ENCODE results near the gene CAMK1D.

DNA sequence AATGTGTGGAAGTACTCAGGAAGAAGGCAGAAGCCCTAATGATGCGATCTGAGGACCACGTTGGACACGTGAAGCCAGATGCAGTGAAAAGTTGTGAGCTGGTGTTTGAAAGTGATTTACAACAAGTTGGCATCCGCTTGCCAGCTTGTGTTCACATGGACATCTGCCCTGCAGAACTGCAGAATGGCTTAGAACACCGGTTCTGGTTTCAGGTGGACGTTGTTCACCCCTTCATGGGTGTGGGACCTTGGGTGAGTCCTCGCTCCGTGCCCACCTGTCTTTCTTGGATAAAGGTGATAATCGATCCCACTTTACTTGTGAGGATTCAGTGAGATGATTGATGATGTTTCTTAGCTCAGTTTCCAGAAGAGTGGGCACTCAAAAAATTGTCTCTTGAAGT is 53.8 kb downstream of the CAMK1D start:
- no peak for TF ChIP-seq CTCF (IDR thresholded peaks at IDR 0.05)
- no peak for TF ChIP-seq POLR2AphosphoS5 (IDR thresholded peaks at IDR 0.05)

All from stomach (tissue), 4 donors.